HL-60 (cell line): Measurements from ENCODE around the gene RGS19.

ENCODE experiments used
- DNase-seq, 2 experiments: peaks; one replicate each; pipeline ENCODE4 v3.0.0-alpha.2; 2010 to 2020; ENCODE audit warnings: low read depth in 1 of 2, low spot score in 1 of 2
- H3K27ac ChIP-seq: fragments of 250-450 bp; sonication (Bioruptor Pico); replicated peaks from 2 replicates; pipeline ENCODE4 v1.5.1; 2020; ENCODE audit warnings: mild to moderate bottlenecking, moderate library complexity
- H3K27me3 ChIP-seq: fragments of 250-450 bp; sonication (Bioruptor Pico); 2 replicates; pipeline ENCODE4 v1.5.1; 2021; ENCODE audit warnings: mild to moderate bottlenecking, moderate library complexity; ENCODE audit not compliant: insufficient read depth, poor library complexity, severe bottlenecking
- H3K4me3 ChIP-seq: replicated peaks from 2 replicates; pipeline ENCODE4 v1.5.1; 2011; ENCODE audit warnings: mild to moderate bottlenecking, control low read depth, low read length; ENCODE audit not compliant: insufficient read depth
- GABPA ChIP-seq: IDR thresholded peaks from 2 replicates; pipeline ENCODE4 v1.6.1; 2012; ENCODE audit warnings: low read depth
- POLR2AphosphoS5 ChIP-seq: IDR thresholded peaks from 2 replicates; pipeline ENCODE4 v1.6.1; 2012; ENCODE audit warnings: low read depth
- SPI1 ChIP-seq: IDR thresholded peaks from 2 replicates; pipeline ENCODE4 v1.6.1; 2012; ENCODE audit warnings: low read depth, mild to moderate bottlenecking, borderline replicate concordance
- TF ChIP-seq, protein P1 (sequence below): IDR thresholded peaks from 2 replicates; pipeline ENCODE4 v1.6.1; 2012; ENCODE audit warnings: low read depth; ENCODE audit not compliant: insufficient replicate concordance
- TF ChIP-seq, protein P2 (sequence below): IDR thresholded peaks from one replicate; pipeline ENCODE4 v1.5.1; 2011; ENCODE audit warnings: low read length, control low read depth, inconsistent platforms; ENCODE audit not compliant: insufficient read depth

The RGS19 gene

DNA sequence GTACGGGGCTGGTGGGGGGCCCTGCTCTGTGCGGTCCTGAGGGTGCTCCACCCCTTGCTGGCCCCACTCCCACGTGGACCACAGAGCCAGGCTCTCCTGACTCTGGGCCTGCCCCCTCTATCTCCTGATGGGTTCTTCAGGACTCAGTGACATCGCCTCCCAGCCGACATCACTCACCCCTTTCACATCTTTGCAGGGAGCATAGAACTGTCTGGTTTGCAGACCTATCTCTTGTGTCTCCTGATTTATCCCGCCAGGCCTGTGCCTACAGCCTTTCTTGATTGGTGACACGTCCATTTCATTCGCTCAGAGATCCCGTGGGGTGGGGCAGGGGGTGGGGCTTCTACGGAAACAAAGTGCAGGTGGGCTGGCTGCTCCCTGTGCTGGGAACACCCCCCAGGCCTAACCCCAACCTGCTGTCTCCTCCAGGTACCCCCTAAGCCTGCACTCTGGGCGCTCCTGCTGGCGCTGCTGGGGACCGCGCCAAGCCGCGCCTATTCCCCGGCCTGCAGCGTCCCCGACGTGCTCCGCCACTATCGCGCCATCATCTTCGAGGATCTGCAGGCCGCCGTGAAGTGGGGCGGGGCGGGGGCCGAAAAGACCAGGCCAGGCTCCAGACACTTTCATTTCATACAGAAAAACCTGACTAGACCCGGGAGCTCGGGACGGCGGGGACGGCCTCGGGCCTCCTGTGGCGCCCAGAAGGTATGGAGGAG, 41.7 kb downstream of the RGS19 start:
- no peak overlapping the region for H3K4me3 ChIP-seq
- peaks cover 6% of the 10 kb centered on the region for H3K27me3 ChIP-seq
- TF ChIP-seq, protein P1, sequence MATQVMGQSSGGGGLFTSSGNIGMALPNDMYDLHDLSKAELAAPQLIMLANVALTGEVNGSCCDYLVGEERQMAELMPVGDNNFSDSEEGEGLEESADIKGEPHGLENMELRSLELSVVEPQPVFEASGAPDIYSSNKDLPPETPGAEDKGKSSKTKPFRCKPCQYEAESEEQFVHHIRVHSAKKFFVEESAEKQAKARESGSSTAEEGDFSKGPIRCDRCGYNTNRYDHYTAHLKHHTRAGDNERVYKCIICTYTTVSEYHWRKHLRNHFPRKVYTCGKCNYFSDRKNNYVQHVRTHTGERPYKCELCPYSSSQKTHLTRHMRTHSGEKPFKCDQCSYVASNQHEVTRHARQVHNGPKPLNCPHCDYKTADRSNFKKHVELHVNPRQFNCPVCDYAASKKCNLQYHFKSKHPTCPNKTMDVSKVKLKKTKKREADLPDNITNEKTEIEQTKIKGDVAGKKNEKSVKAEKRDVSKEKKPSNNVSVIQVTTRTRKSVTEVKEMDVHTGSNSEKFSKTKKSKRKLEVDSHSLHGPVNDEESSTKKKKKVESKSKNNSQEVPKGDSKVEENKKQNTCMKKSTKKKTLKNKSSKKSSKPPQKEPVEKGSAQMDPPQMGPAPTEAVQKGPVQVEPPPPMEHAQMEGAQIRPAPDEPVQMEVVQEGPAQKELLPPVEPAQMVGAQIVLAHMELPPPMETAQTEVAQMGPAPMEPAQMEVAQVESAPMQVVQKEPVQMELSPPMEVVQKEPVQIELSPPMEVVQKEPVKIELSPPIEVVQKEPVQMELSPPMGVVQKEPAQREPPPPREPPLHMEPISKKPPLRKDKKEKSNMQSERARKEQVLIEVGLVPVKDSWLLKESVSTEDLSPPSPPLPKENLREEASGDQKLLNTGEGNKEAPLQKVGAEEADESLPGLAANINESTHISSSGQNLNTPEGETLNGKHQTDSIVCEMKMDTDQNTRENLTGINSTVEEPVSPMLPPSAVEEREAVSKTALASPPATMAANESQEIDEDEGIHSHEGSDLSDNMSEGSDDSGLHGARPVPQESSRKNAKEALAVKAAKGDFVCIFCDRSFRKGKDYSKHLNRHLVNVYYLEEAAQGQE = no peak
- TF ChIP-seq GABPA (no peak), POLR2AphosphoS5 (no peak), SPI1 (no peak)
- TF ChIP-seq, protein P2, sequence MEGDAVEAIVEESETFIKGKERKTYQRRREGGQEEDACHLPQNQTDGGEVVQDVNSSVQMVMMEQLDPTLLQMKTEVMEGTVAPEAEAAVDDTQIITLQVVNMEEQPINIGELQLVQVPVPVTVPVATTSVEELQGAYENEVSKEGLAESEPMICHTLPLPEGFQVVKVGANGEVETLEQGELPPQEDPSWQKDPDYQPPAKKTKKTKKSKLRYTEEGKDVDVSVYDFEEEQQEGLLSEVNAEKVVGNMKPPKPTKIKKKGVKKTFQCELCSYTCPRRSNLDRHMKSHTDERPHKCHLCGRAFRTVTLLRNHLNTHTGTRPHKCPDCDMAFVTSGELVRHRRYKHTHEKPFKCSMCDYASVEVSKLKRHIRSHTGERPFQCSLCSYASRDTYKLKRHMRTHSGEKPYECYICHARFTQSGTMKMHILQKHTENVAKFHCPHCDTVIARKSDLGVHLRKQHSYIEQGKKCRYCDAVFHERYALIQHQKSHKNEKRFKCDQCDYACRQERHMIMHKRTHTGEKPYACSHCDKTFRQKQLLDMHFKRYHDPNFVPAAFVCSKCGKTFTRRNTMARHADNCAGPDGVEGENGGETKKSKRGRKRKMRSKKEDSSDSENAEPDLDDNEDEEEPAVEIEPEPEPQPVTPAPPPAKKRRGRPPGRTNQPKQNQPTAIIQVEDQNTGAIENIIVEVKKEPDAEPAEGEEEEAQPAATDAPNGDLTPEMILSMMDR = no peak
- DNase-seq = no peak
- no peak overlapping the region for H3K27ac ChIP-seq

- peaks cover 6% of the 10 kb centered on the region for H3K27me3 ChIP-seq
- no peak for DNase-seq
- H3K27ac ChIP-seq = no peak overlapping the region
- H3K4me3 ChIP-seq = no peak overlapping the region
- no peak for TF ChIP-seq GABPA
- TF ChIP-seq, protein P1 = no peak
- TF ChIP-seq, protein P2 = no peak
These were observed 42.2 kb downstream of the RGS19 start for GRCh38 chr20:64037199-64037497.

GRCh38 chr20:64036346-64037198, 42.7 kb downstream of the RGS19 start:
- Histone ChIP-seq H3K4me3 (no peak overlapping the region), H3K27me3 (peaks cover 6% of the 10 kb centered on the region), H3K27ac (no peak overlapping the region)
- no peak for DNase-seq
- no peak for TF ChIP-seq POLR2AphosphoS5
- TF ChIP-seq SPI1 = no peak
- TF ChIP-seq, protein P1 = no peak
- TF ChIP-seq, protein P2 = no peak
- no peak for TF ChIP-seq GABPA
